PFSK-1 (cell line): ENCODE measurements around the gene GJB4.

Experiments
- FOXP2 ChIP-seq: optimal IDR thresholded peaks from 2 replicates; pipeline ENCODE3; 2011; ENCODE audit warnings: borderline replicate concordance, control low read depth, inconsistent platforms; ENCODE audit not compliant: insufficient read depth; ENCODE audit errors: extremely low read length, extremely low read depth
- POLR2AphosphoS5 ChIP-seq: IDR thresholded peaks from 2 replicates; pipeline ENCODE4 v1.6.1; 2012; ENCODE audit warnings: low read depth, mild to moderate bottlenecking, control low read depth, low read length, moderate library complexity
- REST ChIP-seq, 2 experiments: IDR thresholded peaks; 2 replicates each; pipeline versions ENCODE4 v1.6.1 to v1.8.0; 2011 to 2012; ENCODE audit warnings: low read depth in 2 of 2, low read length in 2 of 2, control low read depth in 1 of 2, inconsistent platforms in 1 of 2, mild to moderate bottlenecking in 1 of 2, moderate library complexity in 1 of 2; ENCODE audit not compliant: insufficient read depth in 1 of 2
- SIN3A ChIP-seq: IDR thresholded peaks from 2 replicates; pipeline ENCODE4 v1.6.1; 2012; ENCODE audit warnings: mild to moderate bottlenecking, low read length, moderate library complexity, borderline replicate concordance; ENCODE audit not compliant: insufficient read depth
- TAF1 ChIP-seq: IDR thresholded peaks from 2 replicates; pipeline ENCODE4 v1.6.1; 2012; ENCODE audit warnings: low read length, control low read depth, borderline replicate concordance; ENCODE audit not compliant: insufficient read depth

Gene GJB4

GRCh38 chr1:34778381-34778780 is 18.8 kb downstream of the GJB4 start:
- TF ChIP-seq TAF1 (no peak), FOXP2 (no peak), SIN3A (no peak), REST (IDR thresholded peaks at IDR 0.05; ENCODE audit: insufficient read depth in 1 of 2, low read depth in 2 of 2, low read length in 2 of 2) (no peak), POLR2AphosphoS5 (no peak)

DNA sequence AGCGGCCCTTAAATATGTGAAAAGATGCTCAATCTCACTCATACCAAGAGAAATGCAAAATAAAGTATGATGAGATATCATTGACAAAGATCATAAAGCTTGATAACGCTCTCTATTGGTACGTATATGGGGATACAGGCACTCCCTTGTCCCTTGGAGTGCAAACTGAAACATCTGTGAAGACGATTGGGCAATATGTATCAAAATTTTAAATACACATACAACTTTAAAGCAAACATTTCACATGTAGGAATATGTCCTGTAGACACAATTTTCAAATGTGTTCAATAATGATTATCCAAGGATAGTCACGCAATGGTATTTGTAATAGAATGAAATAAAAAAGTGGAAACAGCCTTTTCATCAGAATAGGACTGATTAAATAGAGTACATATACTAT is 19.5 kb downstream of the GJB4 start:
- TF ChIP-seq POLR2AphosphoS5: no peak
- TF ChIP-seq FOXP2: no peak
- no peak for TF ChIP-seq REST (IDR thresholded peaks at IDR 0.05; ENCODE audit: insufficient read depth in 1 of 2, low read depth in 2 of 2, low read length in 2 of 2)

- no peak for TF ChIP-seq TAF1
- no peak for TF ChIP-seq POLR2AphosphoS5
- TF ChIP-seq SIN3A: no peak
- no peak for TF ChIP-seq REST (IDR thresholded peaks at IDR 0.05; ENCODE audit: insufficient read depth in 1 of 2, low read depth in 2 of 2, low read length in 2 of 2)
- TF ChIP-seq FOXP2: no peak
Measured at GRCh38 chr1:34779526-34779925, 20.0 kb downstream of the GJB4 start.

DNA sequence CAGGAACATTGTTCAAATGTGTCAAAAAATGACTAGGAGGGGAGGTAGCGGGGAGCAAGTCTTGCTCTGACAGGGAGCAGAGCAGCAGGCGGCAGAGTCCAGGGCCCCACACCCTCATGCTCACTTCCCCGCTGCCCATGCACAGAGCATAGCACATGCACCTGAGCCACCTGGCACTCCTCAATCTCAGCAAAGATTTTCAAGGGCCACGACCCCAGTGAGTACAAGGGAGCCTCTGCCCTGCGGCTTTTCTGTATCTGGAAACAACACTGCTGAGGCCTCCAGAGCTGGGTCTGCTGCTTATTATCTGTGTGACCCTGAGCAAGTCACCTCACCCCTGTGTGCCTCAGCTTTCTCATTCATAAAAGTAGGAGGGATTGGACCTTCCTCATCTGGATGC is 20.4 kb downstream of the GJB4 start:
- no peak for TF ChIP-seq TAF1
- TF ChIP-seq FOXP2: no peak

DNA sequence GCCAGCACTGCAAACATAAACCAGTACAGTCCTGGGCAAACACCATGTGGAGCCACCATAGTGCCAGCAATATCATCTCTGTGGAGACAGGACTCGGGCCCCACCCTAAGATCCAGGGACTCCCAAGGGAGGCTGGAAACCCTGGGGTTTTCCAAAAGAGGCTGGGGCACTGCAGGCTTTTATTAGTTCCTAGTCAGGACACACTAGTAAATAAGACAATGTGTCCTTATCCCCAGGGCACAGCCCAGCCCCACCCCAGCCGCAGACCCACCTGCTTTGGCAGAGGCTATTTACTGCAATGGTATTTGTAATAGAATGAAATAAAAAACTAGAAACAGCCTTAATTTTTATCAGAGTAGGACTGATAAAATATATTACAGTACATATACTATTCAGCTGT is 21.0 kb downstream of the GJB4 start:
- TF ChIP-seq TAF1: no peak
- TF ChIP-seq REST (IDR thresholded peaks at IDR 0.05; ENCODE audit: insufficient read depth in 1 of 2, low read depth in 2 of 2, low read length in 2 of 2): no peak
